Measurements from ENCODE around the gene SNCA.

Gene SNCA

GRCh38 chr4:89837993-89838390 is 1.0 kb upstream of the SNCA start:
- no peak overlapping the region for H3K18ac ChIP-seq (ENCODE audit: low read depth in 1 of 2, low read length in 2 of 2)
- peak overlapping the region; percentile 84 for H3K4me2 ChIP-seq (ENCODE audit: low read length, poor library complexity, severe bottlenecking)
- H3K4ac ChIP-seq (ENCODE audit: low read depth in 1 of 2, low read length in 2 of 2), result no peak overlapping the region
- H3K9ac ChIP-seq (ENCODE audit: low read length), result no peak overlapping the region
- no peak overlapping the region for H3K27ac ChIP-seq (ENCODE audit: low read length, poor library complexity, severe bottlenecking)
- no peak overlapping the region for H4K8ac ChIP-seq (ENCODE audit: low read length)
- H2BK12ac ChIP-seq (ENCODE audit: low read length in 2 of 2), result no peak overlapping the region
- H3K9me3 ChIP-seq (ENCODE audit: control insufficient read depth, low read length), result no peaks in the 10 kb centered on the region
- H3K36me3 ChIP-seq (ENCODE audit: control insufficient read depth in 1 of 2, insufficient read depth in 2 of 2, low read depth in 1 of 2, low read length in 2 of 2), result peaks cover 0 to 2% of the 10 kb centered on the region in 2 experiments
- H3K14ac ChIP-seq (ENCODE audit: low read length in 2 of 2), result no peak overlapping the region
- H4K91ac ChIP-seq (ENCODE audit: low read length), result no peak overlapping the region
- peak; percentile 72 for DNase-seq
- no peak overlapping the region for H2AK5ac ChIP-seq (ENCODE audit: low read length, severe bottlenecking)
- H3K23ac ChIP-seq (ENCODE audit: low read length in 2 of 2), result no peak overlapping the region
- H3K27me3 ChIP-seq (ENCODE audit: control insufficient read depth in 1 of 2, insufficient read depth in 1 of 2, low read length in 2 of 2), result peaks cover 0 to 81% of the 10 kb centered on the region in 2 experiments
- 1% methylated on average over 8 of the region's 8 CpGs for WGBS
- no peak overlapping the region for H2BK5ac ChIP-seq (ENCODE audit: low read depth, low read length, poor library complexity, severe bottlenecking)
- no peak overlapping the region for H2BK120ac ChIP-seq (ENCODE audit: low read depth, low read length)
- H3K79me1 ChIP-seq (replicated peaks; ENCODE audit: low read length, poor library complexity, severe bottlenecking), result peaks cover 6% of the 10 kb centered on the region
- H2BK15ac ChIP-seq (ENCODE audit: low read depth, poor library complexity, severe bottlenecking), result no peak overlapping the region
- peaks cover 9% of the 10 kb centered on the region for H3K4me1 ChIP-seq (ENCODE audit: control insufficient read depth, insufficient read depth, low read depth, low read length)
- peak overlapping the region in 1 of 2 experiments; percentile 78 for H3K4me3 ChIP-seq (ENCODE audit: insufficient read depth in 1 of 2, low read depth in 1 of 2, low read length in 2 of 2)
- peak overlapping the region; percentile 72 for H2AFZ ChIP-seq (ENCODE audit: low read depth, low read length)

GRCh38 chr4:89837385-89837992 is 528 bp upstream of the SNCA start:
- H3K36me3 ChIP-seq (ENCODE audit: control insufficient read depth in 1 of 2, insufficient read depth in 2 of 2, low read depth in 1 of 2, low read length in 2 of 2), result peaks cover 0 to 2% of the 10 kb centered on the region in 2 experiments
- H3K4me2 ChIP-seq (ENCODE audit: low read length, poor library complexity, severe bottlenecking), result peak overlapping the region; percentile 84
- no peak overlapping the region for H2AK5ac ChIP-seq (ENCODE audit: low read length, severe bottlenecking)
- peak overlapping the region in 1 of 2 experiments; percentile 19 for H3K14ac ChIP-seq (ENCODE audit: low read length in 2 of 2)
- H3K79me1 ChIP-seq (replicated peaks; ENCODE audit: low read length, poor library complexity, severe bottlenecking), result peaks cover 6% of the 10 kb centered on the region
- peak overlapping the region; percentile 72 for H2AFZ ChIP-seq (ENCODE audit: low read depth, low read length)
- H3K4me1 ChIP-seq (ENCODE audit: control insufficient read depth, insufficient read depth, low read depth, low read length), result peaks cover 9% of the 10 kb centered on the region
- H3K27ac ChIP-seq (ENCODE audit: low read length, poor library complexity, severe bottlenecking), result no peak overlapping the region
- H3K9me3 ChIP-seq (ENCODE audit: control insufficient read depth, low read length), result no peaks in the 10 kb centered on the region
- H3K18ac ChIP-seq (ENCODE audit: low read depth in 1 of 2, low read length in 2 of 2), result peak overlapping the region; percentile 14 to 44
- peak overlapping the region; percentile 74 to 78 for H3K4me3 ChIP-seq (ENCODE audit: insufficient read depth in 1 of 2, low read depth in 1 of 2, low read length in 2 of 2)
- H2BK5ac ChIP-seq (ENCODE audit: low read depth, low read length, poor library complexity, severe bottlenecking), result no peak overlapping the region
- peak overlapping the region; percentile 9 for H2BK120ac ChIP-seq (ENCODE audit: low read depth, low read length)
- peak overlapping the region; percentile 57 for H4K8ac ChIP-seq (ENCODE audit: low read length)
- peaks cover 0 to 81% of the 10 kb centered on the region in 2 experiments for H3K27me3 ChIP-seq (ENCODE audit: control insufficient read depth in 1 of 2, insufficient read depth in 1 of 2, low read length in 2 of 2)
- peak; percentile 86 for DNase-seq
- no peak overlapping the region for H2BK12ac ChIP-seq (ENCODE audit: low read length in 2 of 2)
- no peak overlapping the region for H3K23ac ChIP-seq (ENCODE audit: low read length in 2 of 2)
- H3K4ac ChIP-seq (ENCODE audit: low read depth in 1 of 2, low read length in 2 of 2), result no peak overlapping the region
- no peak overlapping the region for H4K91ac ChIP-seq (ENCODE audit: low read length)
- no peak overlapping the region for H3K9ac ChIP-seq (ENCODE audit: low read length)
- peak overlapping the region; percentile 8 for H2BK15ac ChIP-seq (ENCODE audit: low read depth, poor library complexity, severe bottlenecking)
- WGBS, result under 1% methylated on average over 16 of the region's 30 CpGs

- 4% methylated on average over 31 of the region's 33 CpGs for WGBS
- H3K9ac ChIP-seq (ENCODE audit: low read length), result no peak overlapping the region
- H3K4me3 ChIP-seq (ENCODE audit: insufficient read depth in 1 of 2, low read depth in 1 of 2, low read length in 2 of 2), result peak overlapping the region; percentile 55 to 78
Observed at GRCh38 chr4:89836031-89836745, 773 bp downstream of the SNCA start.

GRCh38 chr4:89835413-89835812 is 1.5 kb downstream of the SNCA start:
- no peak overlapping the region for H3K27ac ChIP-seq (ENCODE audit: low read length, poor library complexity, severe bottlenecking)
- H3K9ac ChIP-seq (ENCODE audit: low read length), result no peak overlapping the region
- peaks cover 0 to 66% of the 10 kb centered on the region in 2 experiments for H3K27me3 ChIP-seq (ENCODE audit: control insufficient read depth in 1 of 2, insufficient read depth in 1 of 2, low read length in 2 of 2)
- no peak overlapping the region for H3K4ac ChIP-seq (ENCODE audit: low read depth in 1 of 2, low read length in 2 of 2)
- no peak overlapping the region for H4K8ac ChIP-seq (ENCODE audit: low read length)
- H3K79me1 ChIP-seq (replicated peaks; ENCODE audit: low read length, poor library complexity, severe bottlenecking), result peaks cover 6% of the 10 kb centered on the region
- no peak overlapping the region for H2AFZ ChIP-seq (ENCODE audit: low read depth, low read length)
- H3K18ac ChIP-seq (ENCODE audit: low read depth in 1 of 2, low read length in 2 of 2), result no peak overlapping the region
- no peaks in the 10 kb centered on the region for H3K9me3 ChIP-seq (ENCODE audit: control insufficient read depth, low read length)
- H2AK5ac ChIP-seq (ENCODE audit: low read length, severe bottlenecking), result no peak overlapping the region
- WGBS, result 88% methylated on average over 1 of the region's 1 CpG
- no peak overlapping the region for H2BK5ac ChIP-seq (ENCODE audit: low read depth, low read length, poor library complexity, severe bottlenecking)
- DNase-seq, result no peak
- no peak overlapping the region for H2BK120ac ChIP-seq (ENCODE audit: low read depth, low read length)
- peaks cover 0 to 2% of the 10 kb centered on the region in 2 experiments for H3K36me3 ChIP-seq (ENCODE audit: control insufficient read depth in 1 of 2, insufficient read depth in 2 of 2, low read depth in 1 of 2, low read length in 2 of 2)
- H3K4me3 ChIP-seq (ENCODE audit: insufficient read depth in 1 of 2, low read depth in 1 of 2, low read length in 2 of 2), result no peak overlapping the region
- no peak overlapping the region for H3K4me2 ChIP-seq (ENCODE audit: low read length, poor library complexity, severe bottlenecking)
- H3K4me1 ChIP-seq (ENCODE audit: control insufficient read depth, insufficient read depth, low read depth, low read length), result peaks cover 9% of the 10 kb centered on the region
- H4K91ac ChIP-seq (ENCODE audit: low read length), result no peak overlapping the region
- no peak overlapping the region for H2BK12ac ChIP-seq (ENCODE audit: low read length in 2 of 2)
- H3K14ac ChIP-seq (ENCODE audit: low read length in 2 of 2), result no peak overlapping the region
- no peak overlapping the region for H2BK15ac ChIP-seq (ENCODE audit: low read depth, poor library complexity, severe bottlenecking)
- H3K23ac ChIP-seq (ENCODE audit: low read length in 2 of 2), result no peak overlapping the region

More at GRCh38 chr4:89836031-89836745, 773 bp downstream of the SNCA start:
- H3K4me1 ChIP-seq (ENCODE audit: control insufficient read depth, insufficient read depth, low read depth, low read length), result peaks cover 9% of the 10 kb centered on the region
- H3K4me2 ChIP-seq (ENCODE audit: low read length, poor library complexity, severe bottlenecking), result peak overlapping the region; percentile 84
- H3K18ac ChIP-seq (ENCODE audit: low read depth in 1 of 2, low read length in 2 of 2), result peak overlapping the region in 1 of 2 experiments; percentile 55
- H2AFZ ChIP-seq (ENCODE audit: low read depth, low read length), result no peak overlapping the region
- H3K14ac ChIP-seq (ENCODE audit: low read length in 2 of 2), result no peak overlapping the region
- H2BK120ac ChIP-seq (ENCODE audit: low read depth, low read length), result no peak overlapping the region
- no peak overlapping the region for H3K23ac ChIP-seq (ENCODE audit: low read length in 2 of 2)
- no peak overlapping the region for H2BK12ac ChIP-seq (ENCODE audit: low read length in 2 of 2)
- no peak overlapping the region for H3K4ac ChIP-seq (ENCODE audit: low read depth in 1 of 2, low read length in 2 of 2)
- H3K27me3 ChIP-seq (ENCODE audit: control insufficient read depth in 1 of 2, insufficient read depth in 1 of 2, low read length in 2 of 2), result peaks cover 0 to 73% of the 10 kb centered on the region in 2 experiments
- H2BK5ac ChIP-seq (ENCODE audit: low read depth, low read length, poor library complexity, severe bottlenecking), result no peak overlapping the region
- H3K9me3 ChIP-seq (ENCODE audit: control insufficient read depth, low read length), result no peaks in the 10 kb centered on the region
- peaks cover 6% of the 10 kb centered on the region for H3K79me1 ChIP-seq (replicated peaks; ENCODE audit: low read length, poor library complexity, severe bottlenecking)
- no peak overlapping the region for H3K27ac ChIP-seq (ENCODE audit: low read length, poor library complexity, severe bottlenecking)
- peaks cover 0 to 2% of the 10 kb centered on the region in 2 experiments for H3K36me3 ChIP-seq (ENCODE audit: control insufficient read depth in 1 of 2, insufficient read depth in 2 of 2, low read depth in 1 of 2, low read length in 2 of 2)
- peak; percentile 39 for DNase-seq
- no peak overlapping the region for H4K8ac ChIP-seq (ENCODE audit: low read length)
- H4K91ac ChIP-seq (ENCODE audit: low read length), result no peak overlapping the region
- H2AK5ac ChIP-seq (ENCODE audit: low read length, severe bottlenecking), result no peak overlapping the region
- peak overlapping the region; percentile 4 for H2BK15ac ChIP-seq (ENCODE audit: low read depth, poor library complexity, severe bottlenecking)

Data from mesenchymal stem cell (in vitro differentiated cells and primary cell).